GDM1 (cell line): ENCODE data around the gene DYRK1A.

Source experiments
- DNase-seq: peaks from one replicate; lab custom pipeline; 2025; lab: John Stamatoyannopoulos, UW

Gene DYRK1A

GRCh38 chr21:37566790-37567615 lies 200.4 kb downstream of the DYRK1A start:
- no peak for DNase-seq

DNA sequence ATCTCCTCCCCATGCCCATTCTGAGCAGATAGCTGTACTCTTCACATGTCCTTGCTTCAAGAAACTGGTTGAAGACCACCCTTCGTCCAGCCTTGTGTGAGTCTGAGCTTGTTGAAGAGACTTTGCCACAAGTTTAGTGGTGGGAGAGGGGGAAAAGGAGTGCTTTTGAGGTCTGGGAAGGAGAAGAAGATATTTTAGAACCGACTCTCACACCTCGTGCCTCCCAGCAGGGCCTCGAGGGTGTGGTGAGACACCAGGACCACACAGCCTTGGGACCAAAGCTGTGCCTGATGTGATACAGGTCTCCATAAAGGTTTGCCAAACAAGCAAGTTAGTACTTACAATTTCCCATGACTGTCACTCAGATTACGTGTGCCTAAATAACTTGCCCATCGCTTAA lies 201.8 kb downstream of the DYRK1A start:
- DNase-seq = no peak

DNA sequence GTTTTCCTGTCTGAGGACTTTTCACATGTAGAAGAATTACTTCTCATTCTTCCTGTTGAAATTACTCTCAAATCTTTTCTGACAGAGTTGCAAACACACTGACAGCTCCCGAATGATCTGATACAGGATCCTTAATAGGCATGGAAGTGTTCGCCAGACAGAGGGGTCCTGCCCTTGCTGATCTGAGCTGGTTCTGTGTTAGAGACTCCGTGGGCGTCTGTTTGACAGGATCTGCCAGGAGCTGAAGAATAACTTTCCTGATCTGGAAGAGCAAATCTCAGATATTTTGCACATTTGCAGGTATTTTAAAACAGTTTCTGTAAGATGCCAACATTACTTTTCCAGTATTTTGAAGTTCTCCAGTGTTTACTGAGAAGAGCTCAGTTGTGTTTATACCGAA lies 202.3 kb downstream of the DYRK1A start:
- no peak for DNase-seq

DNA sequence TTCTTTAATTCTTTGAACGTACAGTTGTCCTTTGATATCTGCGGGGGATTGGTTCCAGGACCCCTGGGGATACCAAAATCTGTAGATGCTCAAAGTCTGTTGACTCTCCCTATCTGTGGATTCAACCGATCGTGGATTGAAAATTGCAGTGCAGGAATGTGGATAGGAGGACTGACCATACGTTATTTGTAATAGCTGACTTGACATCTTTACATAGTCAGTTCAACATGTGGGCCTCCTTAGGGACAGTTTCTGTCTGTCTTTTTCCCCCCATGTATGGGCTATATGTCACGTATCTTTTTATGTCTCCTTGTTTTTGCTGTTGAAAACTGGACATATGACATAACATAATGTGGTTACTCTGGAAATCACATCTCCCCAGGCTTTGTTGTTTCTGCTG lies 204.9 kb downstream of the DYRK1A start:
- no peak for DNase-seq

DNA sequence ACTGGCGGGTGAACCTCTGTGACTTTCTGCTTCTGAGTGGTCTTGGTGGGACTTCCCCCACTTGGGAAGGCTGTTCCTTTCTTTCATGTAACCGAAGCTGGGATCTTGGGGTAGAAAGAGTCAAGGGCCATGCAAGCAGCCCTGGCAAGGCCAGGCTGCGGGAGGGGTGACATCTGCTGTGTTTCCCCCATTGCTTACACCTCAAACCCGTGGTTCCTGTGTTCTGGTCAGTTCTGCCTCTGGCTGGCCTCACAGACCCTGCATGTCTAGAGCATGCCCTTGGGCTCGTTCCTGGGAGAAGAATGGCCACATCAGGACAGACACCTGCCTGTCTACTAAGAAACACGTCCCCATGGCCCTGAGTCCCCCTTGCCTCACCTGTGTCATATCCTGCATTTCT lies 207.7 kb downstream of the DYRK1A start:
- no peak for DNase-seq

- DNase-seq = no peak
Observed at GRCh38 chr21:37574751-37575150, 208.2 kb downstream of the DYRK1A start.

GRCh38 chr21:37575580-37575979 lies 209.0 kb downstream of the DYRK1A start:
- DNase-seq = no peak
